GM23338 (cell line): ENCODE data around the gene DNM1L. TPM values are rescaled to one million over a fixed set of nuclear protein-coding genes. Genes with fewer than 3 reads are reported as not detected.
A peak's percentile ranks its signal among the peaks of the same experiment; 100 is the strongest.

ENCODE experiments used
- ATAC-seq: fragments of 200-7000 bp; cut with Tn5 transposase; 3 replicates; pipeline ENCODE4 v1.9.1; 2020
- DNase-seq: peaks from one replicate; pipeline ENCODE4 v3.0.0-alpha.2; 2015; ENCODE audit warnings: low spot score
- H2AFZ ChIP-seq: fragments of 200-600 bp; sonication (generic); 2 replicates; pipeline ENCODE4 v1.8.0; 2016; ENCODE audit warnings: antibody characterized with exemption, mild to moderate bottlenecking, moderate library complexity
- H3F3A ChIP-seq: fragments of 200-600 bp; sonication (generic); replicated peaks from 2 replicates; pipeline ENCODE4 v1.8.0; 2017; ENCODE audit warnings: antibody characterized with exemption, mixed run types, low read depth
- H3K27ac ChIP-seq: fragments of 200-600 bp; sonication (generic); 2 replicates; pipeline ENCODE4 v1.6.1; 2016; ENCODE audit warnings: low read depth
- H3K27me3 ChIP-seq: fragments of 200-600 bp; sonication (generic); 2 replicates; pipeline ENCODE4 v1.8.0; 2016; ENCODE audit warnings: mild to moderate bottlenecking, mixed run types, moderate library complexity; ENCODE audit not compliant: insufficient read depth
- H3K36me3 ChIP-seq: fragments of 200-600 bp; sonication (generic); 2 replicates; pipeline ENCODE4 v1.8.0; 2016; ENCODE audit warnings: mild to moderate bottlenecking; ENCODE audit not compliant: insufficient read depth
- H3K4me1 ChIP-seq: fragments of 200-600 bp; sonication (generic); 2 replicates; pipeline ENCODE4 v1.8.0; 2016; ENCODE audit warnings: mild to moderate bottlenecking, moderate library complexity; ENCODE audit not compliant: insufficient read depth
- H3K4me2 ChIP-seq: fragments of 200-600 bp; sonication (generic); 2 replicates; pipeline ENCODE4 v1.7.1; 2017; ENCODE audit warnings: mixed run types
- H3K4me3 ChIP-seq: fragments of 200-600 bp; sonication (generic); 2 replicates; pipeline ENCODE4 v1.6.1; 2016; ENCODE audit warnings: mixed run types
- H3K79me2 ChIP-seq: fragments of 200-600 bp; sonication (generic); replicated peaks from 2 replicates; pipeline ENCODE4 v1.8.0; 2017; ENCODE audit warnings: mild to moderate bottlenecking; ENCODE audit not compliant: insufficient read depth
- H3K9me2 ChIP-seq: fragments of 200-600 bp; sonication (generic); 2 replicates; pipeline ENCODE4 v1.8.0; 2017; ENCODE audit not compliant: insufficient read depth
- H4K20me1 ChIP-seq: fragments of 200-600 bp; sonication (generic); replicated peaks from 2 replicates; pipeline ENCODE4 v1.8.0; 2017; ENCODE audit warnings: mild to moderate bottlenecking; ENCODE audit not compliant: insufficient read depth
- H3K27ac Mint-ChIP-seq: 2 replicates; pipeline ENCODE4 v1.8.0; 2020; ENCODE audit warnings: inconsistent platforms, mild to moderate bottlenecking, moderate library complexity, mixed read lengths
- H3K27me3 Mint-ChIP-seq: 3 replicates; pipeline ENCODE4 v1.8.0; 2022; ENCODE audit warnings: low read depth, mild to moderate bottlenecking, moderate library complexity, mixed read lengths, inconsistent platforms; ENCODE audit not compliant: insufficient read depth, poor library complexity
- H3K36me3 Mint-ChIP-seq: 3 replicates; pipeline ENCODE4 v1.8.0; 2021; ENCODE audit warnings: low read depth, mild to moderate bottlenecking, inconsistent platforms, moderate library complexity, mixed read lengths
- H3K4me1 Mint-ChIP-seq: 3 replicates; pipeline ENCODE4 v1.8.0; 2020; ENCODE audit warnings: mild to moderate bottlenecking, inconsistent platforms, mixed read lengths
- H3K4me3 Mint-ChIP-seq: 3 replicates; pipeline ENCODE4 v1.8.0; 2021; ENCODE audit warnings: moderate library complexity, mild to moderate bottlenecking, inconsistent platforms, mixed read lengths
- H3K9me3 Mint-ChIP-seq: 3 replicates; pipeline ENCODE4 v1.8.0; 2020; ENCODE audit warnings: moderate library complexity, mild to moderate bottlenecking, inconsistent platforms, mixed read lengths
- CREB1 ChIP-seq: fragments of 250-450 bp; sonication (Bioruptor Pico); IDR thresholded peaks from 2 replicates; pipeline ENCODE4 v1.5.0; 2020; ENCODE audit warnings: low read depth, mild to moderate bottlenecking, moderate library complexity
- EZH2phosphoT487 ChIP-seq: fragments of 200-600 bp; sonication (generic); IDR thresholded peaks from one replicate; pipeline ENCODE4 v1.8.1; 2018; ENCODE audit warnings: antibody characterized with exemption; ENCODE audit not compliant: unreplicated experiment
- JUNB ChIP-seq: IDR thresholded peaks from one replicate; pipeline ENCODE4 v1.6.1; 2016; ENCODE audit warnings: antibody characterized with exemption; ENCODE audit not compliant: unreplicated experiment
- NANOG ChIP-seq: IDR thresholded peaks from 2 replicates; pipeline ENCODE4 v1.6.1; 2016; ENCODE audit warnings: antibody characterized with exemption, borderline replicate concordance
- POLR2AphosphoS5 ChIP-seq: IDR thresholded peaks from 2 replicates; pipeline ENCODE4 v1.6.1; 2016; ENCODE audit warnings: antibody characterized with exemption, low read depth
- STAT1 ChIP-seq: IDR thresholded peaks from one replicate; pipeline ENCODE4 v1.6.1; 2016; ENCODE audit warnings: antibody characterized with exemption; ENCODE audit not compliant: unreplicated experiment
- ZNF114 ChIP-seq: fragments of 250-450 bp; sonication (Bioruptor Pico); IDR thresholded peaks from 2 replicates; pipeline ENCODE4 v1.5.0; 2020; ENCODE audit warnings: mild to moderate bottlenecking, moderate library complexity
- ZNF331 ChIP-seq: fragments of 250-450 bp; sonication (Bioruptor Pico); IDR thresholded peaks from 2 replicates; pipeline ENCODE4 v1.5.0; 2020; ENCODE audit warnings: low read depth, mild to moderate bottlenecking, moderate library complexity
- polyA plus RNA-seq: library from polyadenylated mRNA; unstranded; fragments of >200 nt; fragmentation: Nextera tagmentation; extraction: Ambion mirVana; gene quantifications from 2 replicates; pipeline ENCODE4 v1.2.1, GENCODE V29; 2016
- total RNA-seq: library from RNA; depleted of rRNA; stranded (reverse); fragments of >200 nt; shearing (Covaris generic); gene quantifications from 2 replicates; pipeline ENCODE4 v1.2.3, GENCODE V29; 2014
- TF ChIP-seq, protein P1 (sequence below): IDR thresholded peaks from 2 replicates; pipeline ENCODE4 v1.6.1; 2016; ENCODE audit warnings: antibody characterized with exemption
- TF ChIP-seq, protein P2 (sequence below): fragments of 250-450 bp; sonication (Bioruptor Pico); IDR thresholded peaks from 2 replicates; pipeline ENCODE4 v1.5.0; 2020; ENCODE audit warnings: mild to moderate bottlenecking, moderate library complexity

DNM1L gene
- total and polyA plus RNA-seq, 2 experiments from 2014 or later: 72.2 to 94.8 TPM

DNA sequence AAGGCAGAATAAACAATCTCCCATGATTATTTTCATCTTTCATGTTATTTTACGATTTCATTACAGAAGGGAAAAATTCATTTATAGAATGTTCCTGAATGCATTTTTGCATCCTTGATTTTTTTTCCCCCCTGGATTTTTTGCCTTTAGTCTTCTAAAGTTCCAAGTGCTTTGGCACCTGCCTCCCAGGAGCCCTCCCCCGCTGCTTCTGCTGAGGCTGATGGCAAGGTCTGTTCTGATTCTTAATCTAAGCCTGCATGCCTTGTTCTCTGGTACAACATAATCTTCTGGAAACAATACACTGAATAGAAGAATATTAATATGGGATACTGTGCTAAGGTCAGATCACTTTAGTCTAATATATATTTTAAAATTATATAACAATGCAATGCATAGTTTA lies 58.6 kb downstream of the DNM1L start:
- Histone ChIP-seq H4K20me1 (no peaks in the 10 kb centered on the region), H3F3A (no peaks in the 10 kb centered on the region), H3K4me2 (peak overlapping the region; percentile 22), H2AFZ (no peak overlapping the region), H3K27ac (no peak overlapping the region), H3K4me1 (peaks cover 24% of the 10 kb centered on the region), H3K27me3 (no peaks in the 10 kb centered on the region), H3K36me3 (peaks cover 14% of the 10 kb centered on the region; the same call in 1 of the 2 replicates), H3K9me2 (no peaks in the 10 kb centered on the region), H3K4me3 (no peak overlapping the region), H3K79me2 (no peaks in the 10 kb centered on the region)
- TF ChIP-seq CREB1 (CRISPR knock-in tag) (no peak), STAT1 (no peak), POLR2AphosphoS5 (no peak), ZNF114 (CRISPR knock-in tag) (no peak)
- TF ChIP-seq, protein P1, sequence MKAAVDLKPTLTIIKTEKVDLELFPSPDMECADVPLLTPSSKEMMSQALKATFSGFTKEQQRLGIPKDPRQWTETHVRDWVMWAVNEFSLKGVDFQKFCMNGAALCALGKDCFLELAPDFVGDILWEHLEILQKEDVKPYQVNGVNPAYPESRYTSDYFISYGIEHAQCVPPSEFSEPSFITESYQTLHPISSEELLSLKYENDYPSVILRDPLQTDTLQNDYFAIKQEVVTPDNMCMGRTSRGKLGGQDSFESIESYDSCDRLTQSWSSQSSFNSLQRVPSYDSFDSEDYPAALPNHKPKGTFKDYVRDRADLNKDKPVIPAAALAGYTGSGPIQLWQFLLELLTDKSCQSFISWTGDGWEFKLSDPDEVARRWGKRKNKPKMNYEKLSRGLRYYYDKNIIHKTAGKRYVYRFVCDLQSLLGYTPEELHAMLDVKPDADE: no peak
- Mint-ChIP-seq H3K27ac (no peak overlapping the region), H3K9me3 (no peaks in the 10 kb centered on the region), H3K27me3 (no peaks in the 10 kb centered on the region), H3K36me3 (peaks cover 59% of the 10 kb centered on the region), H3K4me3 (no peak overlapping the region), H3K4me1 (peaks cover 22% of the 10 kb centered on the region)
- DNase-seq: peak; percentile 20
- ATAC-seq: peak; percentile 23; the same call in 1 of the 3 replicates

DNA sequence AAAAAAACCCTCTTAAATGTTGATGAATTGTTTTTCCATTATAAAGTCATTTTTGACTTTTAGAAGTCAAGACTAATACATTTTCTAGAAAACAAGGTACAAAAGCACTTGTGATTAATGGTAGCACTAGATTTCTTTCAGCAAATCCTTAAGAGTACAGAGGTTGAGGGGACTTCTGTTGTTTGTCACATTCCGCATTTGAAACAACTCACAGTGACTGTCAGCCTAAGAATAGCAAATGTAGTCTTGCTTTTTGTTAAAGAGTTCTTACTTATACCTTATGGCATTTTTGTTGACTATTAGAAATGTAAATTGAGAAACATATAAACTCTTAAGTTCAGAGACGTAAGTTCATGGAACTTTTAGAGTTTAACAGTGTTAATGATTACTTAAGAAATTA lies 60.2 kb downstream of the DNM1L start:
- Mint-ChIP-seq H3K36me3 (peaks cover 67% of the 10 kb centered on the region), H3K9me3 (no peaks in the 10 kb centered on the region), H3K4me1 (peaks cover 22% of the 10 kb centered on the region), H3K27ac (no peak overlapping the region), H3K27me3 (no peaks in the 10 kb centered on the region), H3K4me3 (no peak overlapping the region)
- Histone ChIP-seq H3K9me2 (no peaks in the 10 kb centered on the region), H3K79me2 (no peaks in the 10 kb centered on the region), H3K4me3 (no peak overlapping the region), H3K4me2 (no peak overlapping the region), H3K4me1 (peaks cover 24% of the 10 kb centered on the region), H4K20me1 (no peaks in the 10 kb centered on the region; the same call in 1 of the 2 replicates), H3K36me3 (peaks cover 19% of the 10 kb centered on the region; the same call in 1 of the 2 replicates), H3K27ac (peak overlapping the region; percentile 12; the same call in 1 of the 2 replicates), H2AFZ (no peak overlapping the region), H3F3A (no peaks in the 10 kb centered on the region), H3K27me3 (no peaks in the 10 kb centered on the region)
- DNase-seq (peak; percentile 30), ATAC-seq (no peak)
- TF ChIP-seq, protein P2, sequence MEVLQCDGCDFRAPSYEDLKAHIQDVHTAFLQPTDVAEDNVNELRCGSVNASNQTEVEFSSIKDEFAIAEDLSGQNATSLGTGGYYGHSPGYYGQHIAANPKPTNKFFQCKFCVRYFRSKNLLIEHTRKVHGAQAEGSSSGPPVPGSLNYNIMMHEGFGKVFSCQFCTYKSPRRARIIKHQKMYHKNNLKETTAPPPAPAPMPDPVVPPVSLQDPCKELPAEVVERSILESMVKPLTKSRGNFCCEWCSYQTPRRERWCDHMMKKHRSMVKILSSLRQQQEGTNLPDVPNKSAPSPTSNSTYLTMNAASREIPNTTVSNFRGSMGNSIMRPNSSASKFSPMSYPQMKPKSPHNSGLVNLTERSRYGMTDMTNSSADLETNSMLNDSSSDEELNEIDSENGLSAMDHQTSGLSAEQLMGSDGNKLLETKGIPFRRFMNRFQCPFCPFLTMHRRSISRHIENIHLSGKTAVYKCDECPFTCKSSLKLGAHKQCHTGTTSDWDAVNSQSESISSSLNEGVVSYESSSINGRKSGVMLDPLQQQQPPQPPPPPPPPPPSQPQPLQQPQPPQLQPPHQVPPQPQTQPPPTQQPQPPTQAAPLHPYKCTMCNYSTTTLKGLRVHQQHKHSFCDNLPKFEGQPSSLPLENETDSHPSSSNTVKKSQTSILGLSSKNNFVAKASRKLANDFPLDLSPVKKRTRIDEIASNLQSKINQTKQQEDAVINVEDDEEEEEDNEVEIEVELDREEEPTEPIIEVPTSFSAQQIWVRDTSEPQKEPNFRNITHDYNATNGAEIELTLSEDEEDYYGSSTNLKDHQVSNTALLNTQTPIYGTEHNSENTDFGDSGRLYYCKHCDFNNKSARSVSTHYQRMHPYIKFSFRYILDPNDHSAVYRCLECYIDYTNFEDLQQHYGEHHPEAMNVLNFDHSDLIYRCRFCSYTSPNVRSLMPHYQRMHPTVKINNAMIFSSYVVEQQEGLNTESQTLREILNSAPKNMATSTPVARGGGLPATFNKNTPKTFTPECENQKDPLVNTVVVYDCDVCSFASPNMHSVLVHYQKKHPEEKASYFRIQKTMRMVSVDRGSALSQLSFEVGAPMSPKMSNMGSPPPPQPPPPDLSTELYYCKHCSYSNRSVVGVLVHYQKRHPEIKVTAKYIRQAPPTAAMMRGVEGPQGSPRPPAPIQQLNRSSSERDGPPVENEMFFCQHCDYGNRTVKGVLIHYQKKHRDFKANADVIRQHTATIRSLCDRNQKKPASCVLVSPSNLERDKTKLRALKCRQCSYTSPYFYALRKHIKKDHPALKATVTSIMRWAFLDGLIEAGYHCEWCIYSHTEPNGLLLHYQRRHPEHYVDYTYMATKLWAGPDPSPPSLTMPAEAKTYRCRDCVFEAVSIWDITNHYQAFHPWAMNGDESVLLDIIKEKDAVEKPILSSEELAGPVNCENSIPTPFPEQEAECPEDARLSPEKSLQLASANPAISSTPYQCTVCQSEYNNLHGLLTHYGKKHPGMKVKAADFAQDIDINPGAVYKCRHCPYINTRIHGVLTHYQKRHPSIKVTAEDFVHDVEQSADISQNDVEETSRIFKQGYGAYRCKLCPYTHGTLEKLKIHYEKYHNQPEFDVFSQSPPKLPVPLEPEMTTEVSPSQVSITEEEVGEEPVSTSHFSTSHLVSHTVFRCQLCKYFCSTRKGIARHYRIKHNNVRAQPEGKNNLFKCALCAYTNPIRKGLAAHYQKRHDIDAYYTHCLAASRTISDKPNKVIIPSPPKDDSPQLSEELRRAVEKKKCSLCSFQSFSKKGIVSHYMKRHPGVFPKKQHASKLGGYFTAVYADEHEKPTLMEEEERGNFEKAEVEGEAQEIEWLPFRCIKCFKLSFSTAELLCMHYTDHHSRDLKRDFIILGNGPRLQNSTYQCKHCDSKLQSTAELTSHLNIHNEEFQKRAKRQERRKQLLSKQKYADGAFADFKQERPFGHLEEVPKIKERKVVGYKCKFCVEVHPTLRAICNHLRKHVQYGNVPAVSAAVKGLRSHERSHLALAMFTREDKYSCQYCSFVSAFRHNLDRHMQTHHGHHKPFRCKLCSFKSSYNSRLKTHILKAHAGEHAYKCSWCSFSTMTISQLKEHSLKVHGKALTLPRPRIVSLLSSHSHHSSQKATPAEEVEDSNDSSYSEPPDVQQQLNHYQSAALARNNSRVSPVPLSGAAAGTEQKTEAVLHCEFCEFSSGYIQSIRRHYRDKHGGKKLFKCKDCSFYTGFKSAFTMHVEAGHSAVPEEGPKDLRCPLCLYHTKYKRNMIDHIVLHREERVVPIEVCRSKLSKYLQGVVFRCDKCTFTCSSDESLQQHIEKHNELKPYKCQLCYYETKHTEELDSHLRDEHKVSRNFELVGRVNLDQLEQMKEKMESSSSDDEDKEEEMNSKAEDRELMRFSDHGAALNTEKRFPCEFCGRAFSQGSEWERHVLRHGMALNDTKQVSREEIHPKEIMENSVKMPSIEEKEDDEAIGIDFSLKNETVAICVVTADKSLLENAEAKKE (CRISPR knock-in tag): no peak
- TF ChIP-seq JUNB (no peak), POLR2AphosphoS5 (no peak), EZH2phosphoT487 (no peak), NANOG (no peak), ZNF331 (CRISPR knock-in tag) (no peak), STAT1 (no peak), ZNF114 (CRISPR knock-in tag) (no peak), CREB1 (CRISPR knock-in tag) (no peak)
- TF ChIP-seq, protein P1: no peak
